Measurements from ENCODE around the gene PTGER3. TPM values are rescaled to one million over a fixed set of nuclear protein-coding genes. Genes with fewer than 3 reads are reported as not detected.

PTGER3 gene
- under 1 TPM in 4 of 5 donors, not detected in 1; 0.10 to 0.53 (median 0.31) TPM for total RNA-seq
- 0.17 TPM for total RNA-seq (2013)
- total RNA-seq: 0 to 0.60 (median 0.21) reads per million in 29 experiments

GRCh38 chr1:71047635-71048607, at the start of gene PTGER3:
TSS of gene PTGER3 (minus strand) at chr1:71047816. CDS start at chr1:71047577, 239 bp downstream.
- Mint-ChIP-seq H3K4me1 (peaks cover 12 to 23% (median 19%) of the 10 kb centered on the region in 3 donors), H3K27ac (no peak within 1 kb of the TSS), H3K9me3 (no peaks in the 10 kb centered on the region), H3K36me3 (no peaks in the 10 kb centered on the region), H3K27me3 (peaks cover 33 to 39% of the 10 kb centered on the region in 2 donors), H3K4me3 (peak within 1 kb of the TSS; percentile 76 to 84 (median 77))
- CTCF ChIA-PET: no interaction called here
- peaks cover 5 to 19% of the 10 kb centered on the region in 2 experiments for H3K4me1 ChIP-seq (ENCODE audit: control insufficient read depth in 1 of 2, extremely low read depth in 1 of 2, insufficient read depth in 2 of 2, low read length in 2 of 2)
- H3K9me3 ChIP-seq: no peaks in the 10 kb centered on the region
- peaks cover 4 to 36% of the 10 kb centered on the region in 2 experiments for H3K27me3 ChIP-seq (replicated peaks in 1 of 2; ENCODE audit: control insufficient read depth in 2 of 2, extremely low read depth in 1 of 2, insufficient read depth in 2 of 2, low read length in 1 of 2)
- POLR2A ChIA-PET: no interaction called here
- H3K4me3 ChIP-seq (ENCODE audit: control insufficient read depth in 1 of 2, extremely low read depth in 1 of 2, low read length in 1 of 2): peak within 1 kb of the TSS; percentile 49 to 90
- ATAC-seq (replicated peaks in 1 of 4) (peak; percentile 45 to 68 (median 53)), DNase-seq (peak in 27 of 35 experiments; percentile 13 to 51 (median 32))
- no peaks in the 10 kb centered on the region for H3K36me3 ChIP-seq (ENCODE audit: control insufficient read depth in 2 of 2, extremely low read depth in 1 of 2, insufficient read depth in 1 of 2, low read length in 1 of 2)
- 4% methylated on average over 48 of the region's 56 CpGs for WGBS (ENCODE audit: insufficient coverage)
- H3K27ac ChIP-seq (ENCODE audit: low read length): no peak within 1 kb of the TSS

- ATAC-seq (replicated peaks in 1 of 4) (no peak), DNase-seq (no peak)
- H3K9me3 ChIP-seq: no peaks in the 10 kb centered on the region
- Mint-ChIP-seq H3K36me3 (no peaks in the 10 kb centered on the region), H3K4me3 (no peak overlapping the region), H3K9me3 (no peaks in the 10 kb centered on the region), H3K27me3 (peaks cover 7 to 26% of the 10 kb centered on the region in 2 donors), H3K4me1 (no peaks in the 10 kb centered on the region), H3K27ac (no peak overlapping the region)
- no CpG with 5 or more reads among the region's 2 CpGs for WGBS (ENCODE audit: insufficient coverage)
- no peaks in the 10 kb centered on the region for H3K27me3 ChIP-seq (replicated peaks in 1 of 2; ENCODE audit: control insufficient read depth in 2 of 2, extremely low read depth in 1 of 2, insufficient read depth in 2 of 2, low read length in 1 of 2)
- no peak overlapping the region for H3K27ac ChIP-seq (ENCODE audit: low read length)
- no peak overlapping the region for H3K4me3 ChIP-seq (ENCODE audit: control insufficient read depth in 1 of 2, extremely low read depth in 1 of 2, low read length in 1 of 2)
- no peaks in the 10 kb centered on the region for H3K36me3 ChIP-seq (ENCODE audit: control insufficient read depth in 2 of 2, extremely low read depth in 1 of 2, insufficient read depth in 1 of 2, low read length in 1 of 2)
- ChIA-PET CTCF (interaction anchor here (1.0 to 1.4 kb wide), 2 partner anchors 12 to 14 kb away, joined by 4 to 5 read pairs; partner anchors contain the start of gene ZRANB2 (in 1 of the 2)), POLR2A (no interaction called here)
- no peaks in the 10 kb centered on the region for H3K4me1 ChIP-seq (ENCODE audit: control insufficient read depth in 1 of 2, extremely low read depth in 1 of 2, insufficient read depth in 2 of 2, low read length in 2 of 2)
Observed at GRCh38 chr1:71094913-71095312, 47.3 kb upstream of the PTGER3 start.

DNA sequence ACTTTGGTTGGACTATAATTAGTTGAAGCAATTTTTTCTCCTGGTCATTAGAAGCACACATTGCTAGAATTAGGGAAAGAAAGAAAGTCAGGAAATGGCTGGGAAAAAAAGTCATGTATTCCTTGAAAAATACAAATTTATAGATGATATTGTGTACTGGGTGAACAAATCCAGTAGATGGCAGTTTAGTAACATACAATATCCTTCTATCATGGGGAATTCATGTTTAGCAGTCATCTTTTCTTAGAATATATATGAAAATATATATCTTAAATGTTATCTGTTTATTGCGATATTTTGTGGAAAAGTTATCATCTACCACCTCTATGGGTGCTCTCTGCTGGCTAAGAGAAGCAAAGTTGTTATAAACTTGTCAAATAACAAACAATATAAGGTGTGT, 46.3 kb upstream of the PTGER3 start:
- H3K27me3 Mint-ChIP-seq: peaks cover 3 to 20% of the 10 kb centered on the region in 2 donors
- no peaks in the 10 kb centered on the region for H3K4me1 Mint-ChIP-seq
- DNase-seq (no peak), ATAC-seq (replicated peaks in 1 of 4) (no peak)
- H3K4me3 Mint-ChIP-seq: no peak overlapping the region
- CTCF ChIA-PET: interaction anchor here in 1 of 2 donors (1.0 kb wide), 1 partner anchor 11 kb away, joined by 4 read pairs; no protein-coding TSS in a partner anchor
- Histone ChIP-seq H3K27ac (ENCODE audit: low read length) (no peak overlapping the region), H3K4me3 (ENCODE audit: control insufficient read depth in 1 of 2, extremely low read depth in 1 of 2, low read length in 1 of 2) (no peak overlapping the region), H3K9me3 (no peaks in the 10 kb centered on the region), H3K36me3 (ENCODE audit: control insufficient read depth in 2 of 2, extremely low read depth in 1 of 2, insufficient read depth in 1 of 2, low read length in 1 of 2) (no peaks in the 10 kb centered on the region), H3K27me3 (replicated peaks in 1 of 2; ENCODE audit: control insufficient read depth in 2 of 2, extremely low read depth in 1 of 2, insufficient read depth in 2 of 2, low read length in 1 of 2) (peaks cover 0 to 3% of the 10 kb centered on the region in 2 experiments), H3K4me1 (ENCODE audit: control insufficient read depth in 1 of 2, extremely low read depth in 1 of 2, insufficient read depth in 2 of 2, low read length in 2 of 2) (no peaks in the 10 kb centered on the region)
- H3K36me3 Mint-ChIP-seq: no peaks in the 10 kb centered on the region
- no peaks in the 10 kb centered on the region for H3K9me3 Mint-ChIP-seq
- POLR2A ChIA-PET: no interaction called here
- H3K27ac Mint-ChIP-seq: no peak overlapping the region
- no CpG with 5 or more reads among the region's 1 CpG for WGBS (ENCODE audit: insufficient coverage)

- Histone ChIP-seq H3K4me3 (ENCODE audit: control insufficient read depth in 1 of 2, extremely low read depth in 1 of 2, low read length in 1 of 2) (no peak overlapping the region), H3K4me1 (ENCODE audit: control insufficient read depth in 1 of 2, extremely low read depth in 1 of 2, insufficient read depth in 2 of 2, low read length in 2 of 2) (no peaks in the 10 kb centered on the region), H3K36me3 (ENCODE audit: control insufficient read depth in 2 of 2, extremely low read depth in 1 of 2, insufficient read depth in 1 of 2, low read length in 1 of 2) (no peaks in the 10 kb centered on the region), H3K27me3 (replicated peaks in 1 of 2; ENCODE audit: control insufficient read depth in 2 of 2, extremely low read depth in 1 of 2, insufficient read depth in 2 of 2, low read length in 1 of 2) (peaks cover 0 to 12% of the 10 kb centered on the region in 2 experiments), H3K27ac (ENCODE audit: low read length) (no peak overlapping the region), H3K9me3 (no peaks in the 10 kb centered on the region)
- Mint-ChIP-seq H3K9me3 (no peaks in the 10 kb centered on the region), H3K4me1 (no peaks in the 10 kb centered on the region), H3K36me3 (no peaks in the 10 kb centered on the region), H3K4me3 (no peak overlapping the region), H3K27ac (no peak overlapping the region), H3K27me3 (peaks cover 15 to 16% of the 10 kb centered on the region in 2 donors)
- no peak for DNase-seq
- POLR2A ChIA-PET: no interaction called here
- ATAC-seq (replicated peaks in 1 of 4): no peak
- CTCF ChIA-PET: no interaction called here
- WGBS (ENCODE audit: insufficient coverage): 78% methylated on average over 3 of the region's 6 CpGs
Observed at GRCh38 chr1:71089536-71090270, 42.1 kb upstream of the PTGER3 start.

GRCh38 chr1:71088645-71089287, 41.1 kb upstream of the PTGER3 start:
- Histone ChIP-seq H3K9me3 (no peaks in the 10 kb centered on the region), H3K4me1 (ENCODE audit: control insufficient read depth in 1 of 2, extremely low read depth in 1 of 2, insufficient read depth in 2 of 2, low read length in 2 of 2) (no peaks in the 10 kb centered on the region), H3K4me3 (ENCODE audit: control insufficient read depth in 1 of 2, extremely low read depth in 1 of 2, low read length in 1 of 2) (no peak overlapping the region), H3K27ac (ENCODE audit: low read length) (no peak overlapping the region), H3K27me3 (replicated peaks in 1 of 2; ENCODE audit: control insufficient read depth in 2 of 2, extremely low read depth in 1 of 2, insufficient read depth in 2 of 2, low read length in 1 of 2) (peaks cover 0 to 12% of the 10 kb centered on the region in 2 experiments), H3K36me3 (ENCODE audit: control insufficient read depth in 2 of 2, extremely low read depth in 1 of 2, insufficient read depth in 1 of 2, low read length in 1 of 2) (no peaks in the 10 kb centered on the region)
- Mint-ChIP-seq H3K36me3 (peaks cover under 1% of the 10 kb centered on the region), H3K4me1 (no peaks in the 10 kb centered on the region), H3K4me3 (no peak overlapping the region), H3K27ac (no peak overlapping the region), H3K9me3 (no peaks in the 10 kb centered on the region), H3K27me3 (peaks cover 22% of the 10 kb centered on the region in 2 donors)
- DNase-seq (no peak), ATAC-seq (replicated peaks in 1 of 4) (no peak)
- POLR2A ChIA-PET: no interaction called here
- WGBS (ENCODE audit: insufficient coverage): 100% methylated on average over 2 of the region's 5 CpGs
- CTCF ChIA-PET: no interaction called here

- Mint-ChIP-seq H3K27me3 (peaks cover 25 to 31% of the 10 kb centered on the region in 2 donors), H3K4me1 (no peaks in the 10 kb centered on the region), H3K36me3 (peaks cover 3% of the 10 kb centered on the region), H3K9me3 (no peaks in the 10 kb centered on the region), H3K4me3 (no peak overlapping the region), H3K27ac (no peak overlapping the region)
- no peaks in the 10 kb centered on the region for H3K4me1 ChIP-seq (ENCODE audit: control insufficient read depth in 1 of 2, extremely low read depth in 1 of 2, insufficient read depth in 2 of 2, low read length in 2 of 2)
- no peak for DNase-seq
- POLR2A ChIA-PET: no interaction called here
- peaks cover 0 to 12% of the 10 kb centered on the region in 2 experiments for H3K27me3 ChIP-seq (replicated peaks in 1 of 2; ENCODE audit: control insufficient read depth in 2 of 2, extremely low read depth in 1 of 2, insufficient read depth in 2 of 2, low read length in 1 of 2)
- H3K9me3 ChIP-seq: no peaks in the 10 kb centered on the region
- no peak for ATAC-seq (replicated peaks in 1 of 4)
- H3K27ac ChIP-seq (ENCODE audit: low read length): no peak overlapping the region
- H3K4me3 ChIP-seq (ENCODE audit: control insufficient read depth in 1 of 2, extremely low read depth in 1 of 2, low read length in 1 of 2): no peak overlapping the region
- no peaks in the 10 kb centered on the region for H3K36me3 ChIP-seq (ENCODE audit: control insufficient read depth in 2 of 2, extremely low read depth in 1 of 2, insufficient read depth in 1 of 2, low read length in 1 of 2)
- no CpG with 5 or more reads among the region's 1 CpG for WGBS (ENCODE audit: insufficient coverage)
- CTCF ChIA-PET: no interaction called here
Observed at GRCh38 chr1:71087713-71088112, 40.1 kb upstream of the PTGER3 start.
